A673 (cell line): ENCODE results near the gene CCDC15. TPM values are rescaled to one million over a fixed set of nuclear protein-coding genes. Genes with fewer than 3 reads are reported as not detected.

Experiments used
- BruUV-seq: library from RNA; stranded (reverse); fragments of 400-500 nt; replicated peaks from 2 replicates; lab custom pipeline; 2021; lab: Mats Ljungman, UMichigan
- CTCF ChIA-PET: fragments of 300-600 bp; sonication (Branson Sonifier 250); formaldehyde crosslinking; loops from one replicate; lab custom pipeline; 2022; ENCODE audit warnings: antibody characterized with exemption; lab: Charles Lee
- POLR2A ChIA-PET: fragments of 300-600 bp; sonication (Branson Sonifier 250); formaldehyde crosslinking; loops from one replicate; lab custom pipeline; 2022; ENCODE audit warnings: antibody characterized with exemption; ENCODE audit not compliant: low non-redundant PET; lab: Charles Lee
- DNase-seq: peaks from one replicate; pipeline ENCODE4 v3.0.0-alpha.2; 2015; ENCODE audit warnings: low spot score
- H3K27ac ChIP-seq: fragments of 200-600 bp; sonication (generic); 2 replicates; pipeline ENCODE4 v1.5.1; 2016; ENCODE audit warnings: mixed run types, low read depth, mild to moderate bottlenecking, mixed read lengths, antibody characterized with exemption, low read length; ENCODE audit not compliant: poor library complexity, severe bottlenecking
- H3K27me3 ChIP-seq: fragments of 200-600 bp; sonication (generic); replicated peaks from 2 replicates; pipeline ENCODE4 v1.6.1; 2017; ENCODE audit warnings: mixed run types, low read depth, mild to moderate bottlenecking, mixed read lengths, antibody characterized with exemption, low read length; ENCODE audit not compliant: insufficient read depth, poor library complexity
- H3K36me3 ChIP-seq: fragments of 200-600 bp; sonication (generic); 2 replicates; pipeline ENCODE4 v1.6.1; 2016; ENCODE audit warnings: mixed run types, mild to moderate bottlenecking, mixed read lengths, antibody characterized with exemption, low read length; ENCODE audit not compliant: insufficient read depth, poor library complexity, severe bottlenecking
- H3K4me1 ChIP-seq: fragments of 200-600 bp; sonication (generic); 2 replicates; pipeline ENCODE4 v1.6.1; 2017; ENCODE audit warnings: mixed run types, mild to moderate bottlenecking, mixed read lengths, antibody characterized with exemption, low read length; ENCODE audit not compliant: insufficient read depth, poor library complexity, severe bottlenecking
- H3K4me3 ChIP-seq: fragments of 200-600 bp; sonication (generic); 2 replicates; pipeline ENCODE4 v1.5.1; 2016; ENCODE audit warnings: low read depth, mixed run types, mild to moderate bottlenecking, mixed read lengths, low read length; ENCODE audit not compliant: poor library complexity, severe bottlenecking
- H3K9me3 ChIP-seq: fragments of 200-600 bp; sonication (generic); 2 replicates; pipeline ENCODE4 v1.6.1; 2016; ENCODE audit warnings: mixed run types, low read depth, mild to moderate bottlenecking, mixed read lengths, antibody characterized with exemption, low read length; ENCODE audit not compliant: poor library complexity, severe bottlenecking
- CTCF ChIP-seq: fragments of 300-800, 200-600 bp; sonication (generic); conservative IDR thresholded peaks from 2 replicates; pipeline ENCODE4 v1.5.1; 2017; ENCODE audit warnings: low read depth, mild to moderate bottlenecking, antibody characterized with exemption, low read length, moderate library complexity, mixed read lengths
- EZH2 ChIP-seq: fragments of 200-600 bp; sonication (generic); IDR thresholded peaks from 2 replicates; pipeline ENCODE4 v1.6.1; 2017; ENCODE audit warnings: borderline replicate concordance, low read depth, mild to moderate bottlenecking, mixed read lengths, antibody characterized with exemption, low read length; ENCODE audit not compliant: poor library complexity, severe bottlenecking
- intact Hi-C: fragments of 100-400 bp; cut with micrococcal nuclease; formaldehyde crosslinking; loops from one replicate; pipeline ENCODE4 v1.10.0; 2022; ENCODE audit not compliant: unreplicated experiment
- total RNA-seq: library from RNA; stranded (reverse); gene quantifications from 2 replicates; pipeline ENCODE4 v1.2.3, GENCODE V29; 2021

CCDC15 gene
- total RNA-seq, 1 experiment from 2014 or later = 5.4 TPM

- no peak for DNase-seq
- Histone ChIP-seq H3K27ac (no peak overlapping the region), H3K9me3 (no peaks in the 10 kb centered on the region), H3K4me3 (no peak overlapping the region), H3K36me3 (no peaks in the 10 kb centered on the region), H3K27me3 (no peaks in the 10 kb centered on the region), H3K4me1 (no peaks in the 10 kb centered on the region)
- CTCF ChIA-PET = interaction anchor here (0.6 kb wide), 1 partner anchor 454 kb away, joined by 4 read pairs; no protein-coding TSS in a partner anchor
- POLR2A ChIA-PET = no interaction called here
- intact Hi-C loops = no loop called here
- TF ChIP-seq CTCF = no peak
- no peak for TF ChIP-seq EZH2
- no TSS peak for BruUV-seq
These were observed 10.3 kb upstream of the CCDC15 start for GRCh38 chr11:124943741-124944140.

DNA sequence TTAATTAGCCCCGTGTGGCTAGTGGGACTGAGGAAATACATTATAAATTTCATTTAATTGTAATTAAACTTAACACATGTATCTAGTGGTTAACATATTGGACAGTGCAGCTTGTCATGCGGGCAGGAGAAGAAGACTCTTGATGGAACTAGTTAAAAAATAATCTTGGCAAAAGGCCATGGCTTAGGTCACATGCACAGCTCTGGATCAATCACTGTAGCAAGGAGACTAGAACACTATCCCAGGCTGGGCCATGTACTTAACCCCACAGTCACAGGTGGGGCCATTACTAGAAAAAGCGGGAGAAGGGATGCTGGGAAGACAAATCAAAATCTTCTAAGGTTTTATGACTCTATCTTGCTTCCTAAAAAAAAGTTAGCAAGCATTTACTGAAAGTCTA lies 9.4 kb upstream of the CCDC15 start:
- CTCF ChIA-PET = interaction anchor here (0.6 kb wide), 1 partner anchor 453 kb away, joined by 4 read pairs; no protein-coding TSS in a partner anchor
- no peak overlapping the region for H3K27ac ChIP-seq
- no peak overlapping the region for H3K4me3 ChIP-seq
- POLR2A ChIA-PET = no interaction called here
- no peaks in the 10 kb centered on the region for H3K36me3 ChIP-seq
- no peaks in the 10 kb centered on the region for H3K4me1 ChIP-seq
- H3K9me3 ChIP-seq = no peaks in the 10 kb centered on the region
- intact Hi-C loops = no loop called here
- BruUV-seq = no TSS peak
- TF ChIP-seq EZH2 (no peak), CTCF (no peak)
- no peaks in the 10 kb centered on the region for H3K27me3 ChIP-seq
- DNase-seq = no peak

DNA sequence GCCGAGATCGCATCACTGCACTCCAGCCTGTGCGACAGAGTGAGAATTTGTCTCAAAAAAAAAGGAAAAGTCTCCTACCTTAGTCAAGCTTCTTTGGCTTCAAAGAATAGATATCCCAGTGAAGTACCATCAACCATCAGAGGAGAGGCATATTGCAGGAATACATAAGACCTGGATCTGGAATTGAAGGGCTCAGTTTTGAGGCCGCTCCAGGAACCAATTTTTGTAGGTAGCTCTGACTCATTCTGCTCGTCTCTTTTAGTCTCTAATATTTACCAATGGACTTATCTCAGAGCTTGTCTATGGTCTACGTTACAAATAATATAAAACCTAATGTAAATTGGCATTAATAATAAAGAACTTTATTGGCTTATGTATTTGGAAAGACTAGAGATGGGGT lies 8.2 kb upstream of the CCDC15 start:
- Histone ChIP-seq H3K4me3 (no peak overlapping the region), H3K27ac (no peak overlapping the region), H3K36me3 (no peaks in the 10 kb centered on the region), H3K27me3 (no peaks in the 10 kb centered on the region), H3K4me1 (no peaks in the 10 kb centered on the region), H3K9me3 (no peaks in the 10 kb centered on the region)
- intact Hi-C loops = no loop called here
- no TSS peak for BruUV-seq
- DNase-seq = no peak
- CTCF ChIA-PET = no interaction called here
- POLR2A ChIA-PET = no interaction called here
- TF ChIP-seq CTCF (no peak), EZH2 (no peak)
